Activated CD8-positive, alpha-beta memory T cell treated with anti-CD3 and anti-CD28 coated beads, Interleukin-2, amount 50 U/mL, for 1 hour (primary cell): Measurements from ENCODE around the gene GAP43.
"Not testable (repeated sequence)": the region's sequence is repeated elsewhere in the genome, so short reads cannot be mapped to it uniquely, and the experiment has no call there.

Source experiments
- DNase-seq: peaks from one replicate; pipeline ENCODE4 v3.0.0-alpha.2; 2020; ENCODE audit errors: extremely low read depth

GAP43 gene

DNA sequence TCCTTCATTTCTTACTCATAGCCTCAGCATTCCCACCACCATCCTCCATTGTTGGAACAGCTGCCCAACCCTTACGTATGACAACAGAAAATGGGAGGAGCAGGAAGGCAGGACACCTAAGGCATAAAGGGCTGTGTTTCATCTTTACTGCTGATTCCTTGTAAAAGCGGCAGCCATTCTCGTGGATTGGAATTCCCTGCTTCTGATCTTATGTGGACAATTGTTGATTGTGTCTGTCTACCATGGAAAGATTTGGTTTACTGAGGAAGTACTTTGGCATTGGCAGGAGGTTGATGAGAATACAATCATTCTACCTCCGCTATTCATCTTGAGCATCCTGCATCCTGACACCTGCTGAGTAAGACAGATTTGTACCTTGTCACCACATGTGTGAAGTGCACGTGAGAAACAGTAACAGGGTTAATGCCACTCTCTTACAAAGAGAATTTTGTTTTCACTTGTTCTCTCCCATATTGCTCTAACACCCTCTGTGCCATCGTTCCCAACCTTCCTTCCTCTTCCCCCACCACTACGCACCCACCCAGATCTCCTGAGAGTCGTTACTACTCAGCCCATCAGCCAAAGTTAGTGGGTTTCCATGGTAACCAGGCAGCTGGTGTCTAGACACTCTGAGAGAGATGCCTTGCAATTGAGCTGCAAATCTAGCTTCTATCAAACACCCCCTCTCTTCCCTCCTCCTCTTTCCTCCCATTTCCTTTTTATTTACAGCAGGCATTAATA is 75.7 kb downstream of the GAP43 start:
- DNase-seq, result no peak

- DNase-seq, result no peak
Measured at GRCh38 chr3:115699706-115700105, 76.4 kb downstream of the GAP43 start.

- no peak for DNase-seq
Measured at GRCh38 chr3:115702598-115702997, 79.3 kb downstream of the GAP43 start.

DNA sequence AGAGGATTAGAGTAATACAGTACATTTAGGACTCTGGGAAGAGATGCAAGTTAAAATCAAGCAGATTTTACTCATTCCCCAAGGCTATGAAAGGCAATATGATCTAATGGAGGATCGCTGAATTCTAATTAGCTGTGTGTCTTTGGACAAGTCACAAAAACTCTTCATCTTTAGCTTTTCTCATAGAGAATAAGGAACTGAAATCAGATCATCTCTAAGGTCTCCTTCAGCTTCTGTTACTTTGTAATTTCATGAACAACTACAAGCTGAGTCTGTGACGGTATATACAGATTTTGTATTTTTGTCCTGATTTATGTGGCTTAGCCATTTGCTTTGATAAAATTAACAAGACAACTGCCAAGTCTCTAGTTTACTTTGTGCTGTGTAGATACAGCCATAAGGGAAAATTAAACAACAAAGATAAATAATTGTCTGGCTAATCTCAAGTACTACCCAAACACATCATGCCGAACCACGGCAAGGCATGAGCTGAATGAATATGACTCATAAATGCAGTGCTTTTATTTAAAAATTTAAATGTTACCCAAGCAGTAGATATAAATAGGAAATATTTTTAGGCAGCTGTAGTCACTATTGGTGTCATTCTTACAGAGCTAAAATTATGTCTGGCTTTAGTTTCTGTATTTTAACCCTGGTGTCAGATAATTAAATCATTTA is 81.5 kb downstream of the GAP43 start:
- DNase-seq, result no peak

- DNase-seq, result no peak
Measured at GRCh38 chr3:115706311-115706829, 83.1 kb downstream of the GAP43 start.

- DNase-seq, result no peak
Measured at GRCh38 chr3:115708540-115708939, 85.2 kb downstream of the GAP43 start.

DNA sequence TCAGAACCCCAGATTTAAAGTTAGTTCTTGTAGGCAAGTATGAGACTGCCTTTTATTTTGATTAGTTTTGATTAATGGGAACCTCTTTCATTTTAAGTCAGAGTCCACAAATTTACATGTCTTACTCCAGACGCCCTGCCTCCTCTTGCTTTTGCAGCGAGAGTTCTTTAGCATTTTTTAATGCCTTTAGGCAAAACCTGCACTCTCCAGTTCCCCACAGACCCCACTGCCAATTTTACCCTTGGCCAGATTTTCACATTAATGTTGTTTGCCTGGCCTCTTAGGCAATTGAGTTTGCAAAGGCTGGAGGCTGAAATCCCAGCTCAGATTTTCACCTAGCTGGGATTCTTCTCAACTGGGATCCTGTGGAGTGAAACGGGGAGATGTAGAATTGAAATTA is 85.8 kb downstream of the GAP43 start:
- no peak for DNase-seq

DNA sequence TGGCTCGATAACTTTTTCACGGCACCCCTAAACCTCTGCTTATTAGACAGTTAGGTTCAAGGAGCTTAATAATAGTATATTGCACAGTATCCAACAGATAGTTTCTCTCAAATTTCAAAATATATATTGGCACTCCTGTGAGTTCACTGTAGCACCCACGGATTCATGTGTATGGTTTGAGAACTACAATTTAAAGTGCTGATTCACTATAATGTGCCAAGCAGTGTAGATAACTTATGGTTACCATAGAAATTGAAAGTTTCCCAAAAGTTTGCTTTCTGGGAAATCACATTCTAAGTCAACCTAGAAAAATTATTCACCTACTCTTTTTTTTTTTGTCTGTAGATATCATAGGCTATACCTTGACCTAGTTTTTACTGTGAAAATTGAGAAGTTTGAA is 86.6 kb downstream of the GAP43 start:
- no peak for DNase-seq

DNA sequence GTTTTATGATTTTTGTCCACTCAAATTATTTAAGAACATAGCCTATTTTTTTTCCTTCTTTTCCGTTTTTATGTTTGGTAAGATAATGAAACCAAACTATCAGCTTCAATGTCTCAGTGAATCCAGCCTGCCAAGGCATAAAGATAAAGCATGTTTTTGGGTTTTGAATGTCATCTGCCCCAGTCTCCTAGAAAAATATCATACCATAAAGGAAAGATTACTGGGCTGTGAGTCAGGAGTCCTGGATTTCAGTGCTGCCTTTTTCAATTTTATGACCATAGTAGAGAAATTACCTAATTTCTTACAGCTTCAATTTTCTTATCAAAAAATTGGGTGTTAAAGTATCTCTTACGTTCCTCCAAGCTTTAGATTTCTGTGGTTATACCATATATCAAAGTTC is 87.5 kb downstream of the GAP43 start:
- no peak for DNase-seq

DNA sequence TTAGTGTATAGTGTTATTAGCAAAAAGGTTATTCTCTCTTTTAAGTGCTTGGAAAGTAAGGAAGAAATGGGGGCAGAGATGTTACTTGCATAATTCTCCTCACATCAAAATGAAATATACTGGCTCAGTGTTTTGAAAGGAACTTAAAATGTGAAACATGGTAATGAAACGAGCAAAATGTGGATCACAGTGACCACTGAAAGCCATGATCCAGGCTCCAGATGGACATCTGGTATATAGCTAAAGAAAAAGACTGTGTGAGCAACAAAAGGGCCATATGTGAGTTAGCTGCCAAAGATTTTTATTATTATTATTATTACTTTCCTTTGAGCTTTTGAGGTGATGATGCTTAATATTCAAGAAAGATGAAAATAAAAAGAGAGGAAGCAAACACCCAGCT is 89.6 kb downstream of the GAP43 start:
- no peak for DNase-seq

GRCh38 chr3:115713284-115713683 is 90.0 kb downstream of the GAP43 start:
- DNase-seq, result no peak

DNA sequence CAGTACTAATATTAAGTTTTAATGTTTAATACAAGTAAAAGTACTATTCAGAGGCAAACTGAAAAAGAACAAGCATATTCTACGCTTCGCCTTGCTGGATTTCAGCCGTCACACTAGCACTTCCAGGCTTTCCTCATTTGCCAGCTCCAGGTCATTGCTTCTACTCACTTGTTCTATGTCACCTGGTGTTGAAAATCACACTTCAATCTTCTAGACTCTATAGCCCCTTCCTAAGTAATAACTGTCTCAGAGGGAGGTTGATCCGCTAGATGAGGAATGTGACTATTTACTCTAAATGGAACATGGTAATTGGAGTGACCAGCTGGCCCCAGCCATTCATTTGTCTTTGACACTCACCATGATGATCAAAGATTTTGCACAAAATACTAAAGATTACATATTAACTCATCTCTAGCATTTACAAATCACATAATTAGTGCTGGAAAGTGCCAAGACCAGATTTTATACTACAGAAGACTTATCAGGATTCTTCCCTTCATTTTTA is 92.0 kb downstream of the GAP43 start:
- no peak for DNase-seq

DNA sequence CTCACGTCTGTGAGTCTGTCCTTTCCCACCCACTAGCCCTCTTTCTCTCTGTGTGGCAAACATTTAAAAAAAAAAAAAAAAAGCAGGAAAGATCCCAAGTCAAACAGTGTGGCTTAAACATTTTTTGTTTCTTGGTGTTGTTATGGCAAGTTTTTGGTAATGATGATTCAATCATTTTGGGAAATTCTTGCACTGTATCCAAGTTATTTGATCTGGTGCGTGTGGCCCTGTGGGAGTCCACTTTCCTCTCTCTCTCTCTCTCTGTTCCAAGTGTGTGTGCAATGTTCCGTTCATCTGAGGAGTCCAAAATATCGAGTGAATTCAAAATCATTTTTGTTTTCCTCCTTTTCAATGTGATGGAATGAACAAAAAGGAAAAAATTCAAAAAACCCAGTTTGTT is 97.7 kb downstream of the GAP43 start:
- DNase-seq, result no peak

DNA sequence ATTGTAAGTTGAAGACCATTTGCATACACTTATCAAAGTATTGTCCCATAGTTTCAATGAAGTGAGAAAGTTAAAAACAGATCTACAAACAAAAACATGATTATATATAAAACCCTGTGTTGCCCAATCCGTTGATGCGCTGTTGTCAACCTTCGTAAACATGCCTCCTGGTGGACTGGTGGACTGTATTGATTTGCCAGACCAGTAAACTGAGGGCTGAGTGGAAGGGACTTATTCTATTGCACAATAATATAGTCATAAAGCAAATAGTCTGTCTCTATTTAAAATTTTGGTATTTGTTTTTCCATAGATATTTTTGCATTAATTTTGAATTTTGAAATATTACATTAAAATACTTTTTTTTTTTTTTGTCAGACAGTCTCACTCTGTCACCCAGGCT is 102.5 kb downstream of the GAP43 start:
- no peak for DNase-seq

DNA sequence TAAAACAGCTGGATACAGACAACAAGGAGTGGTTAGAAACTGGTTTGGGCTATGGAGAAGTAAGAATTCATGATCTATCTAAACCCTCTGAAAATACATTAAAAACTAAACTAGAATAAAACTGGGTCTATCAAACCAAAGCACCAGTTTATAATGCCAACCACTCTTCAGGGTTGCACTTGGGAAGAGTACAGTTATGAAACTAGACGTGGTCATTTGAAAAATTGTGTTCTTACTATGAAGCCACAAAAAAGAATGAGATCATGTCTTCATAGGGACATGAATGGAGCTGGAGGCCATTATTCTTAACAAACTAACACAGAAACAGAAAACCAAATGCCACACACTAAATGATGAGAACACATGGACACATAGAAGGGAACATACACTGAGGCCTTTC is 103.8 kb downstream of the GAP43 start:
- DNase-seq, result no peak

DNA sequence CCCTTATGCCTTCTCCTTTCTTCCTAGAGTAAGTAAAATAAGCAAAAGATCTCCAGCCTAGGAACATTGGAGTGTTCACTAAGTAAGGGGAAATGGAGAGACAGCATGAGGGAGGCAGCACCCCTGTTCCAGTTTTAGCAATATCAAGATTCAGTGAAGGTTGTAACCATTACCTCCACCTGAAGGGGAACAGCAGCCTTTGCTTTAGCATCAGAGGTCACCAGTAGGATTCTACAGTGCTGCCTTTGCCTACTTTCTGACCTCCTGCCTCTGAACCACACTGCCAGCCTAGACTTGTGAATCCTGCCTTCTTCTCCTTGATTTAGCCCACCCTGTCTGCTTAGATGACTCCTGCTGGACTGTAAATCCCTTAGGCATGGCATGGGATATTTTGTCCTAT is 104.7 kb downstream of the GAP43 start:
- DNase-seq, result no peak

GRCh38 chr3:115736341-115736740 is 113.0 kb downstream of the GAP43 start:
- not testable (repeated sequence) for DNase-seq

- DNase-seq, result no peak
Measured at GRCh38 chr3:115741650-115742049, 118.3 kb downstream of the GAP43 start.

DNA sequence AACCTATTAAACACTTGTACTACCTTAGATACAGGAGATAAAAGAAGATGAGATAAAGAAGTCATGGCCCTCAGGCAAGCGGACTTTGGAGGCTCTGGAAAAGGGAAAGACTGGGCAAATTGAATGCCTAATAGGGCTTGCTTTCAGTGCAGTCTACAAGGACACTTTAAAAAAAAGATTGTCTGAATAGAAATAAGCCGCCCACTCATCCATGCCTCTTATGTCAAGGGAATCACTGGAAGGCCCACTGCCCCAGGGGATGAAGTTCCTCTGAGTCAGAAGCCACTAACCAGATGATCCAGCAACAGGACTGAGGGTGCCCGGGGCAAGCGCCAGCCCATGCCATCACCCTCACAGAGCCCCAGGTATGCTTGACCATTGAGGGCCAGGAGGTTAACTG is 121.2 kb downstream of the GAP43 start:
- not testable (repeated sequence) for DNase-seq

- not testable (repeated sequence) for DNase-seq
Measured at GRCh38 chr3:115752978-115753377, 129.7 kb downstream of the GAP43 start.

DNA sequence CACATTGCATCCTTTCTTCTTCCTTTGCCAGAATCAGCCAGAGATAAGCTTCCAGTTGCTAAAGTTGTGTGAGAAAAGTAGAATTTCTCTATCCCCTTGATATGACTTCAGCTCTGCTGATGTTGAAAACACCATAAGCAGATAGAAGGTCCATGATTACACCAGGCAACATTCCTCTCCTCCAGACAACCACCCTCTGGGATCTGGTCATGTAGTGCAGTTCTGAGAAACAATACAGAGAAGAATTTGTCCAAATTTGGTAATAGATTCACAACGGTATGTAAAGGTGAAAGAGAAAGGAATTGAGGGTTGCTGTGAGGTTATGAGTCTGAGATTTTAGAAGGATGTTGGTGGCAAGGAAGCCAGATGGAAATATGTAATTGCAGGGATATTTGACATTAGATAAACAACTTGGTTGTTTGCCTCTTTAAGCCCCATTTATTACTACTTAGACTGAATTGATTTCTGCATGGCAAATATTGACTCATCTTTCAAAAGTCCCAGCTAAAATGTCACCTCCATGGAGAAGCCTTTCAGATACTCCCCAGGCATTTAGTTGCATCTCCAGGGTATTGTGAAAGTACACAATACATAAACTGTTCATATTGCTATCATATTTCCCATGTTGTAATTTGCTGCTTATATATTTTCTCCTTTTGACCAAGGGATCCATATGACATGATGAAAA is 134.9 kb downstream of the GAP43 start:
- no peak for DNase-seq

- no peak for DNase-seq
Measured at GRCh38 chr3:115760716-115761115, 137.4 kb downstream of the GAP43 start.

DNA sequence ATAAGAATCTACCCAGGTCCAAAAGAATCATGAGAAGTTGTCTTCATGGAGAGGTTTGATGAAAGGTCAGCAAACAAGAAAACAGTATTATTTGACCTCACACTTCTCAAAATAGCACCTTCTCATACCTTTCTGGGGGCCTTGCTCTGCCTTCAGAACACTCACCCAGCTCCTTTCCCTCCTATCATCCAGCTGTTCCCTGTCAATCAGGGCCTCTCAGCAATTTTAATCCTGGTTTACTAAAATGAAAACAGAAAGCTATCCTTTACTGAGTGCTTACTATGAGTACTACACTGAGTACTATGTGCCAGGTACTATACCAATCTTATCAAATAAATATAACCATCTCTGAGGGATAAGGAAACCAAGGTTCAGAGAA is 138.6 kb downstream of the GAP43 start:
- no peak for DNase-seq
